Thymus (tissue), 11 donors: ENCODE data around the gene TBL2. TPM values are rescaled to one million over a fixed set of nuclear protein-coding genes. Genes with fewer than 3 reads are reported as not detected.
A peak's percentile ranks its signal among the peaks of the same experiment; 100 is the strongest.
"Not testable (repeated sequence)": the region's sequence is repeated elsewhere in the genome, so short reads cannot be mapped to it uniquely, and the experiment has no call there.

Experiments
- DNase-seq, 9 donors: peaks; one replicate each; pipeline ENCODE4 v3.0.0-alpha.2; 2013; ENCODE audit warnings: low spot score in 9 of 9, low read depth in 6 of 9, missing footprints in 1 of 9
- H3K27ac ChIP-seq, 2 donors: one replicate each; pipeline ENCODE4 v1.5.1; 2013; ENCODE audit warnings: control low read depth in 1 of 2, low read depth in 1 of 2, low read length in 1 of 2, mild to moderate bottlenecking in 1 of 2, moderate library complexity in 1 of 2
- H3K27me3 ChIP-seq, 2 donors: one replicate each; pipeline ENCODE4 v1.5.1; 2013; ENCODE audit warnings: low read length in 1 of 2; ENCODE audit not compliant: control insufficient read depth in 2 of 2, insufficient read depth in 1 of 2
- H3K36me3 ChIP-seq, 2 donors: one replicate each; pipeline ENCODE4 v1.5.1; 2013; ENCODE audit warnings: low read length in 1 of 2, mild to moderate bottlenecking in 1 of 2, moderate library complexity in 1 of 2; ENCODE audit not compliant: control insufficient read depth in 2 of 2, insufficient read depth in 2 of 2
- H3K4me1 ChIP-seq, 2 donors: one replicate each; pipeline ENCODE4 v1.5.1; 2013; ENCODE audit warnings: low read length in 2 of 2; ENCODE audit not compliant: control insufficient read depth in 2 of 2, insufficient read depth in 2 of 2
- H3K4me3 ChIP-seq, 2 donors: one replicate each; pipeline ENCODE4 v1.5.1; 2013; ENCODE audit warnings: low read length in 2 of 2, control low read depth in 1 of 2, mild to moderate bottlenecking in 1 of 2
- H3K9me3 ChIP-seq, 2 donors: one replicate each; pipeline ENCODE4 v1.5.1; 2013; ENCODE audit warnings: low read length in 1 of 2, mild to moderate bottlenecking in 1 of 2; ENCODE audit not compliant: control insufficient read depth in 2 of 2, insufficient read depth in 1 of 2
- WGBS: extraction: QIAGEN DNeasy Blood & Tissue Kit; methylation state at CpG from one replicate; pipeline ENCODE4 v1.1.7; 2013; 5-methylcytosine and 5-hydroxymethylcytosine counted together
- polyA plus RNA-seq: library from polyadenylated mRNA; stranded (reverse); fragments of 200-250 nt; gene quantifications from one replicate; pipeline ENCODE4 v1.2.3, GENCODE V29; 2013
- total RNA-seq: library from RNA; stranded (reverse); fragments of 120-200 nt; gene quantifications from one replicate; pipeline ENCODE4 v1.2.4, GENCODE V29; 2013
- donor health status: healthy.

TBL2 gene
- total and polyA plus RNA-seq, 2 donors = 16.1 to 18.2 TPM

GRCh38 chr7:73567140-73567539, 11.2 kb downstream of the TBL2 start:
- Histone ChIP-seq H3K27me3 (no peaks in the 10 kb centered on the region), H3K4me1 (peaks cover 11 to 15% of the 10 kb centered on the region in 2 donors), H3K36me3 (peaks cover 24 to 25% of the 10 kb centered on the region in 2 donors), H3K9me3 (no peaks in the 10 kb centered on the region), H3K4me3 (no peak overlapping the region), H3K27ac (no peak overlapping the region)
- 97% methylated on average over 4 of the region's 4 CpGs for WGBS
- DNase-seq = no peak

GRCh38 chr7:73566431-73566830, 11.9 kb downstream of the TBL2 start:
- not testable (repeated sequence) for H3K4me3 ChIP-seq, H3K27me3 ChIP-seq, H3K9me3 ChIP-seq, H3K27ac ChIP-seq, DNase-seq
- H3K4me1 ChIP-seq = peaks cover 11 to 15% of the 10 kb centered on the region in 2 donors
- H3K36me3 ChIP-seq = peaks cover 17 to 19% of the 10 kb centered on the region in 2 donors

- Histone ChIP-seq H3K9me3 (no peaks in the 10 kb centered on the region), H3K27me3 (no peaks in the 10 kb centered on the region), H3K4me3 (no peak overlapping the region), H3K4me1 (peaks cover 11 to 15% of the 10 kb centered on the region in 2 donors), H3K27ac (no peak overlapping the region), H3K36me3 (peaks cover 11 to 13% of the 10 kb centered on the region in 2 donors)
- WGBS = 64% methylated on average over 7 of the region's 7 CpGs
- no peak for DNase-seq
Observed at GRCh38 chr7:73565675-73566340, 12.6 kb downstream of the TBL2 start.

GRCh38 chr7:73560109-73560835, 18.1 kb downstream of the TBL2 start:
- WGBS = 81% methylated on average over 11 of the region's 11 CpGs
- no peaks in the 10 kb centered on the region for H3K9me3 ChIP-seq
- no peak overlapping the region for H3K27ac ChIP-seq
- no peak for DNase-seq
- no peak overlapping the region for H3K4me3 ChIP-seq
- H3K36me3 ChIP-seq = peaks cover 0 to 5% of the 10 kb centered on the region in 2 donors
- no peaks in the 10 kb centered on the region for H3K27me3 ChIP-seq
- peaks cover 12 to 24% of the 10 kb centered on the region in 2 donors for H3K4me1 ChIP-seq

GRCh38 chr7:73557397-73558257, 20.8 kb downstream of the TBL2 start, which contains the start of gene BCL7B:
Gene BCL7B, minus strand, starts transcription at chr7:73557690. Its CDS starts 112 bp downstream, at chr7:73557578.
- DNase-seq = peak in 7 of 9 donors; percentile 52 to 85 (median 76)
- WGBS = 6% methylated on average over 83 of the region's 83 CpGs
- no peaks in the 10 kb centered on the region for H3K27me3 ChIP-seq

GRCh38 chr7:73557108-73557396, 21.3 kb downstream of the TBL2 start:
- peak; percentile 50 to 93 (median 82) for DNase-seq
- no peaks in the 10 kb centered on the region for H3K27me3 ChIP-seq
- peak overlapping the region; percentile 92 to 96 for H3K27ac ChIP-seq
- H3K9me3 ChIP-seq = no peaks in the 10 kb centered on the region
- WGBS = 0% methylated on average over 36 of the region's 36 CpGs
- peaks cover 12 to 26% of the 10 kb centered on the region in 2 donors for H3K36me3 ChIP-seq
- H3K4me3 ChIP-seq = peak overlapping the region; percentile 65 to 87
- peaks cover 12 to 19% of the 10 kb centered on the region in 2 donors for H3K4me1 ChIP-seq

More at GRCh38 chr7:73557397-73558257, 20.8 kb downstream of the TBL2 start, which contains the start of gene BCL7B:
- peak within 1 kb of the TSS; percentile 92 to 96 for H3K27ac ChIP-seq
- H3K4me3 ChIP-seq = peak within 1 kb of the TSS; percentile 65 to 87
- H3K36me3 ChIP-seq = peaks cover 8 to 20% of the 10 kb centered on the region in 2 donors
- H3K9me3 ChIP-seq = no peaks in the 10 kb centered on the region
- H3K4me1 ChIP-seq = peaks cover 12 to 19% of the 10 kb centered on the region in 2 donors

- Histone ChIP-seq H3K36me3 (peaks cover 18 to 30% of the 10 kb centered on the region in 2 donors), H3K9me3 (no peaks in the 10 kb centered on the region), H3K27me3 (no peaks in the 10 kb centered on the region), H3K27ac (peak overlapping the region; percentile 78 to 96), H3K4me3 (peak overlapping the region; percentile 65 to 87), H3K4me1 (peaks cover 12 to 19% of the 10 kb centered on the region in 2 donors)
- DNase-seq = no peak
- WGBS = 34% methylated on average over 28 of the region's 28 CpGs
Observed at GRCh38 chr7:73556208-73557107, 21.9 kb downstream of the TBL2 start.

GRCh38 chr7:73555411-73555982, 22.9 kb downstream of the TBL2 start:
- WGBS = 97% methylated on average over 6 of the region's 6 CpGs
- no peak overlapping the region for H3K27ac ChIP-seq

More at GRCh38 chr7:73555411-73555982, 22.9 kb downstream of the TBL2 start:
- H3K36me3 ChIP-seq = peaks cover 23 to 38% of the 10 kb centered on the region in 2 donors
- peaks cover 12 to 19% of the 10 kb centered on the region in 2 donors for H3K4me1 ChIP-seq
- no peak for DNase-seq
- H3K9me3 ChIP-seq = no peaks in the 10 kb centered on the region
- no peak overlapping the region for H3K4me3 ChIP-seq
- H3K27me3 ChIP-seq = no peaks in the 10 kb centered on the region
